ENCODE results near the gene ICAM4. TPM values are rescaled to one million over a fixed set of nuclear protein-coding genes. Genes with fewer than 3 reads are reported as not detected.
A peak's percentile ranks its signal among the peaks of the same experiment; 100 is the strongest.
"Not testable (repeated sequence)": the region's sequence is repeated elsewhere in the genome, so short reads cannot be mapped to it uniquely, and the experiment has no call there.

ICAM4 gene
- total RNA-seq, 2 donors from 2014 or later = 0.78 to 2.2 TPM

- Mint-ChIP-seq H3K9me3 (no peaks in the 10 kb centered on the region), H3K27me3 (no peaks in the 10 kb centered on the region), H3K36me3 (ENCODE audit: low read depth) (peaks cover 100% of the 10 kb centered on the region), H3K4me1 (peaks cover 21% of the 10 kb centered on the region), H3K27ac (no peak overlapping the region), H3K4me3 (no peak overlapping the region)
- no peak for ATAC-seq (replicated peaks)
Measured at GRCh38 chr19:10277795-10278589, 8.8 kb upstream of the ICAM4 start.

DNA sequence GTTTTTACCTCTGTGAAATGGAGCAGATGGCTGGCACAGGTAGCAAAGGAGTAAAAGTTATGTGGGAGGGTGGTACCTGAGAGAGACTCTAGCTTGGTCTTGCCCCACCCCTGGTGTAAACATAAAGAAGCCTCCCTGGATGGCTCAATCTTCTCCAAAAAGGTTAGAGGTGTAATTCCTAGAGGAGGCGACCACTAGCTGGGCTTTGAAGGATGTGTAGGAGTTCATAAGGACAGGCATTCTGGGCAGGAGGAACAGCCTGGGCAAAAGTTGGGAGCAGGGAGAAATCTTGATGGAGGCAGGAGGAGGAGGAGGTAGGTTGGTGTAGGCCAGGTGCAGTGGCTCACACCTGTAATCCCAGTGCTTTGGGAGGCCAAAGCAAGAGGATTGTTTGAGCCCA lies 7.8 kb upstream of the ICAM4 start:
- no peak for ATAC-seq (replicated peaks)
- H3K4me3 Mint-ChIP-seq = no peak overlapping the region
- H3K4me1 Mint-ChIP-seq = peaks cover 19% of the 10 kb centered on the region
- no peak overlapping the region for H3K27ac Mint-ChIP-seq
- peaks cover 100% of the 10 kb centered on the region for H3K36me3 Mint-ChIP-seq (ENCODE audit: low read depth)
- H3K27me3 Mint-ChIP-seq = no peaks in the 10 kb centered on the region
- H3K9me3 Mint-ChIP-seq = no peaks in the 10 kb centered on the region

DNA sequence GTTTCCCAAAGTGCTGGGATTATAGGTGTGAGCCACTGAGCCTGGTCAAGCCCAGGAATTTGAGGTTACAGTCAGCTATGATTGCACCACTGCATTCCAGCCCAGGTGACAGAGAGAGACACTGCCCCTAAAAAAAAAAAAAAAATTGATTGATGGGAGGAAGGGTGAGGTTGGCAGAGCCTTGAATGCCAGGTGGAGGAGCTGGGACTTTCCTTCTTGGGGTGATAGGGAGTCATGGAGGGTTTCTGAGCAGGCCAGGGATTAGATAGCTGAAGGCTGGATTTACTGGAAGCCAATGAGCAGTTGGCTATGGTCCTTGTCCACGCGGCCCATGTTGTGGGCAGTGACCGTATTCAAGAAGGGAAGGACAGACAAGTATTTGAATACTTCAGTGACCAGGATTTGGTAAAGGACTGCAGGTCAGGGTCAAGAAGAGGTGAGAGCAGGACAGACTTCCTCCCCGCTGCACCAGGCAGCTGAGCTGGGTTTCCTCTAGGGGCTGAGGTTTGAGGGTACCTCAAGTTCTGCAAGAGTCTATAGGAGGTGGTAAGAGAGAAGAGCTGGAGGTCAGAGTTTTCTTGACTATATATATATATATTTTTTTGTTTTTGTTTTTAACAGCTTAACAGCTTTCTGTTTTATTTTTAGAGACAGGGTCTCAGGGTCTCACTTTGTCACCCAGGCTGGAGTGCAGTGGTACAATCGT lies 6.9 kb upstream of the ICAM4 start:
- Mint-ChIP-seq H3K36me3 (ENCODE audit: low read depth) (peaks cover 100% of the 10 kb centered on the region), H3K9me3 (no peaks in the 10 kb centered on the region), H3K4me3 (no peak overlapping the region), H3K4me1 (peaks cover 13% of the 10 kb centered on the region), H3K27ac (peak overlapping the region; percentile 21), H3K27me3 (no peaks in the 10 kb centered on the region)
- ATAC-seq (replicated peaks) = no peak

DNA sequence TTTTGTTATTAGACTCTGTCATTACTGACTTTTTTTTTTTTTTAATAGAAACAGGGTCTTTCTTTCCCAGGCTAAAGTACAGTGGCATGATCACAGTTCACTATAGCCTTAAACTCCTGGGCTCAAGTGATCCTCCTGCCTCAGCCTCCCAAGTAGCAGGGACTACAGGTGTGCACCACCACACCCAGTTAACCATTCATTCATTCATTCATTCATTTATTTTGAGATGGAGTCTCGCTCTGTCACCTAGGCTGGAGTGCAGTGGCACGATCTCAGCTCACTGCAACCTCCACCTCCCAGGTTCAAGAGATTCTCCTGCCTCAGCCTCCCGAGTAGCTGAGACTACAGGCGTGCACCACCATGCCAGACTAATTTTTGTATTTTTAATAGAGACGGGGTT lies 4.7 kb upstream of the ICAM4 start:
- not testable (repeated sequence) for H3K27ac Mint-ChIP-seq
- peaks cover 100% of the 10 kb centered on the region for H3K36me3 Mint-ChIP-seq (ENCODE audit: low read depth)

DNA sequence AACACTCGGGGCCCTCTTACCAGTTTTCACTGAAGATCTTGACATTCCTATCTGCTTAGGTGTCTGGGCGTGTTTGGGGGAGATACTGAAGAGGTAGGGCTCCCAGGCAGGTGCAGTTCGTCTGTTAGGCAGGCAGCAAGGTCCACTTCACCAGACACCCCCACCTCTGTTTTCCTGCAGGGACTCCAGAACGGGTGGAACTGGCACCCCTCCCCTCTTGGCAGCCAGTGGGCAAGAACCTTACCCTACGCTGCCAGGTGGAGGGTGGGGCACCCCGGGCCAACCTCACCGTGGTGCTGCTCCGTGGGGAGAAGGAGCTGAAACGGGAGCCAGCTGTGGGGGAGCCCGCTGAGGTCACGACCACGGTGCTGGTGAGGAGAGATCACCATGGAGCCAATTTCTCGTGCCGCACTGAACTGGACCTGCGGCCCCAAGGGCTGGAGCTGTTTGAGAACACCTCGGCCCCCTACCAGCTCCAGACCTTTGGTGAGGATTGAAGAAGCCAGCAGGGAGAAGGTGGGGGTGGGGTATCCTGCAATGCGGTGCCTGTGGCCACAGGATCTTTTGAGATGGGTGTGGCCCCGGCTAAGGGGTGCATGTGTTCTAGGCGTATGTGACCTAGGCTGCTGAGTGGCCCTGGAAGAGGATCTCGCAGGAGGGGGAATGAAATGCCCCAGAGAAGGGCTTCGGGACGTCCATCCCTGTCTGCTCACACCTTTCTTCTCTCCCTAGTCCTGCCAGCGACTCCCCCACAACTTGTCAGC lies 3.3 kb upstream of the ICAM4 start:
- peaks cover 87% of the 10 kb centered on the region for H3K36me3 Mint-ChIP-seq (ENCODE audit: low read depth)
- H3K4me3 Mint-ChIP-seq = no peak overlapping the region
- H3K9me3 Mint-ChIP-seq = no peaks in the 10 kb centered on the region

More for the DNA sequence above, 4.7 kb upstream of the ICAM4 start:
- ATAC-seq (replicated peaks); H3K4me3 Mint-ChIP-seq; H3K27me3 Mint-ChIP-seq; H3K9me3 Mint-ChIP-seq: not testable (repeated sequence)
- peaks cover 29% of the 10 kb centered on the region for H3K4me1 Mint-ChIP-seq

GRCh38 chr19:10284065-10284959 lies 2.4 kb upstream of the ICAM4 start:
- Mint-ChIP-seq H3K36me3 (ENCODE audit: low read depth) (peaks cover 79% of the 10 kb centered on the region), H3K4me3 (peak overlapping the region; percentile 16), H3K27ac (peak overlapping the region; percentile 10), H3K4me1 (peaks cover 29% of the 10 kb centered on the region), H3K27me3 (peaks cover 9% of the 10 kb centered on the region), H3K9me3 (no peaks in the 10 kb centered on the region)
- ATAC-seq (replicated peaks) = no peak

More for the DNA sequence above, 3.3 kb upstream of the ICAM4 start:
- peaks cover 30% of the 10 kb centered on the region for H3K4me1 Mint-ChIP-seq
- peaks cover 5% of the 10 kb centered on the region for H3K27me3 Mint-ChIP-seq
- no peak for ATAC-seq (replicated peaks)
- H3K27ac Mint-ChIP-seq = no peak overlapping the region

DNA sequence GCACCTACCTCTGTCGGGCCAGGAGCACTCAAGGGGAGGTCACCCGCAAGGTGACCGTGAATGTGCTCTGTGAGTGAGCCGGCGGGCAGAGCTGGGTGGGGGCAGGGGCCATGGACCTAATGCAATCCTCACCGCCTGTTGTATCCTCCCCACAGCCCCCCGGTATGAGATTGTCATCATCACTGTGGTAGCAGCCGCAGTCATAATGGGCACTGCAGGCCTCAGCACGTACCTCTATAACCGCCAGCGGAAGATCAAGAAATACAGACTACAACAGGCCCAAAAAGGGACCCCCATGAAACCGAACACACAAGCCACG lies 1.8 kb upstream of the ICAM4 start:
- H3K27ac Mint-ChIP-seq = peak overlapping the region; percentile 10
- ATAC-seq (replicated peaks) = no peak
- peaks cover 9% of the 10 kb centered on the region for H3K27me3 Mint-ChIP-seq
- peak overlapping the region; percentile 16 for H3K4me3 Mint-ChIP-seq
- H3K9me3 Mint-ChIP-seq = no peaks in the 10 kb centered on the region
- H3K4me1 Mint-ChIP-seq = peaks cover 26% of the 10 kb centered on the region
- peaks cover 73% of the 10 kb centered on the region for H3K36me3 Mint-ChIP-seq (ENCODE audit: low read depth)

DNA sequence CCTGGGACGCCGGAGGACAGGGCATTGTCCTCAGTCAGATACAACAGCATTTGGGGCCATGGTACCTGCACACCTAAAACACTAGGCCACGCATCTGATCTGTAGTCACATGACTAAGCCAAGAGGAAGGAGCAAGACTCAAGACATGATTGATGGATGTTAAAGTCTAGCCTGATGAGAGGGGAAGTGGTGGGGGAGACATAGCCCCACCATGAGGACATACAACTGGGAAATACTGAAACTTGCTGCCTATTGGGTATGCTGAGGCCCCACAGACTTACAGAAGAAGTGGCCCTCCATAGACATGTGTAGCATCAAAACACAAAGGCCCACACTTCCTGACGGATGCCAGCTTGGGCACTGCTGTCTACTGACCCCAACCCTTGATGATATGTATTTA lies 1.4 kb upstream of the ICAM4 start:
- Mint-ChIP-seq H3K27ac (peak overlapping the region; percentile 10), H3K27me3 (peaks cover 13% of the 10 kb centered on the region), H3K4me1 (peaks cover 28% of the 10 kb centered on the region), H3K9me3 (no peaks in the 10 kb centered on the region), H3K36me3 (ENCODE audit: low read depth) (peaks cover 73% of the 10 kb centered on the region), H3K4me3 (peak overlapping the region; percentile 16)
- no peak for ATAC-seq (replicated peaks)

- peaks cover 34% of the 10 kb centered on the region for H3K27me3 Mint-ChIP-seq
- H3K27ac Mint-ChIP-seq = no peak overlapping the region
- no peaks in the 10 kb centered on the region for H3K9me3 Mint-ChIP-seq
- peak; percentile 17 for ATAC-seq (replicated peaks)
- H3K4me1 Mint-ChIP-seq = peaks cover 45% of the 10 kb centered on the region
- H3K4me3 Mint-ChIP-seq = peak overlapping the region; percentile 74
- peaks cover 51% of the 10 kb centered on the region for H3K36me3 Mint-ChIP-seq (ENCODE audit: low read depth)
Measured at GRCh38 chr19:10288662-10289166, 2.0 kb downstream of the ICAM4 start.

GRCh38 chr19:10289167-10289835 lies 2.5 kb downstream of the ICAM4 start:
- Mint-ChIP-seq H3K36me3 (ENCODE audit: low read depth) (peaks cover 46% of the 10 kb centered on the region), H3K27me3 (peaks cover 34% of the 10 kb centered on the region), H3K4me3 (peak overlapping the region; percentile 74), H3K27ac (no peak overlapping the region), H3K4me1 (peaks cover 45% of the 10 kb centered on the region), H3K9me3 (no peaks in the 10 kb centered on the region)
- ATAC-seq (replicated peaks) = peak; percentile 18

DNA sequence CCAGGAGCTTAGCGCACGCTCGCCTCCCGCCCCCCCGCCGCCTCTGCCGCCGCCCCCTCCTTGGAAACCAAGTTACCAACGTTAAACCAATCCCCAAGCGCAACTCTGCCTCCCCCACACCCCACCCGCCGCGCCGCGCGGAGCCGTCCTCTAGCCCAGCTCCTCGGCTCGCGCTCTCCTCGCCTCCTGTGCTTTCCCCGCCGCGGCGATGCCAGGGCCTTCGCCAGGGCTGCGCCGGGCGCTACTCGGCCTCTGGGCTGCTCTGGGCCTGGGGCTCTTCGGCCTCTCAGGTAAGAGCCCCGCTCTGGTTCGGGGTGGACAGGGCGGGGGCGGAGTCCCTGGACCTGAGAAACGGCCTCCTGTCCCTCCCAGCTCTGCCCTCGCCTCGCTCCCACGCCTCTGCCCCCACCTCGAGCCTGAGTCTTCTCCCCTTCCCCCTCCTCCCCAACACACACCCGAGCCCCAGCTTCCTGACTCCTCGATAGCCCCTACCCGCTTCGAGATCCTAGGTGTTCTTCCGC lies 3.1 kb downstream of the ICAM4 start, which contains the start of gene ICAM5:
Gene ICAM5, plus strand, starts transcription at position 117 of the 521 bp plus-strand sequence. Its CDS starts 92 bp downstream, at position 209.
- Mint-ChIP-seq H3K4me3 (peak within 1 kb of the TSS; percentile 74), H3K27ac (peak within 1 kb of the TSS; percentile 10), H3K27me3 (peaks cover 34% of the 10 kb centered on the region), H3K36me3 (ENCODE audit: low read depth) (peaks cover 40% of the 10 kb centered on the region), H3K9me3 (no peaks in the 10 kb centered on the region), H3K4me1 (peaks cover 42% of the 10 kb centered on the region)
- ATAC-seq (replicated peaks) = no peak

DNA sequence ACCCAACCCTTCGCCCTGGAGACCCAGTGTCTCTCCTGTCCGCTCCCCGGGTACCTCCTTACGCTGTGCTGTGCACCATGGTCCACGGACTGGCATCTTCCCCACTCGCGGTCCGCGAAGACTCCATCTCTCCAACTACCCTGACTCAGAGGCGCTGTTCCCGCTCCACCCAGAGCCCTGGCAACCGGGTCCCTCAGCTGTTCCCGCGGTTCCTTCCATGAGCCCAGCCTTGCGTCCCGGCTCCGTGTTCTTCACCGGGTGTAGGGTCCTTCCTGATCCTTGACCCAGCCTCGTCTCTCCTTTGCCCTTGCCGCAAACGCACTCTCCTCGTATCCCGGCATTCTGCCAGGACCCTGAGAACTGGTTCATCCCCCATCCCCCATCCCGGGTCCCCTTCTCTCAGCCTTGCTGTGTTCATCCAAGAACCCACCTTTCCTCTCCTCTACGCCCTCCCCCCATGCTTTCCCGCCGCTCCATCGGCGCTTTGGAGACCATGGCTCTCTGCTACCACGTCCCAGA lies 3.7 kb downstream of the ICAM4 start:
- Mint-ChIP-seq H3K9me3 (no peaks in the 10 kb centered on the region), H3K27ac (peak overlapping the region; percentile 10), H3K4me3 (peak overlapping the region; percentile 74), H3K4me1 (peaks cover 39% of the 10 kb centered on the region), H3K27me3 (peaks cover 35% of the 10 kb centered on the region), H3K36me3 (ENCODE audit: low read depth) (peaks cover 34% of the 10 kb centered on the region)
- no peak for ATAC-seq (replicated peaks)
